A673 (cell line): ENCODE data around the gene SERPINB11. TPM values are rescaled to one million over a fixed set of nuclear protein-coding genes. Genes with fewer than 3 reads are reported as not detected.

ENCODE experiments used
- BruUV-seq: library from RNA; stranded (reverse); fragments of 400-500 nt; replicated peaks from 2 replicates; lab custom pipeline; 2021; lab: Mats Ljungman, UMichigan
- CTCF ChIA-PET: fragments of 300-600 bp; sonication (Branson Sonifier 250); formaldehyde crosslinking; loops from one replicate; lab custom pipeline; 2022; ENCODE audit warnings: antibody characterized with exemption; lab: Charles Lee
- POLR2A ChIA-PET: fragments of 300-600 bp; sonication (Branson Sonifier 250); formaldehyde crosslinking; loops from one replicate; lab custom pipeline; 2022; ENCODE audit warnings: antibody characterized with exemption; ENCODE audit not compliant: low non-redundant PET; lab: Charles Lee
- DNase-seq: peaks from one replicate; pipeline ENCODE4 v3.0.0-alpha.2; 2015; ENCODE audit warnings: low spot score
- H3K27ac ChIP-seq: fragments of 200-600 bp; sonication (generic); 2 replicates; pipeline ENCODE4 v1.5.1; 2016; ENCODE audit warnings: mixed run types, low read depth, mild to moderate bottlenecking, mixed read lengths, antibody characterized with exemption, low read length; ENCODE audit not compliant: poor library complexity, severe bottlenecking
- H3K27me3 ChIP-seq: fragments of 200-600 bp; sonication (generic); replicated peaks from 2 replicates; pipeline ENCODE4 v1.6.1; 2017; ENCODE audit warnings: mixed run types, low read depth, mild to moderate bottlenecking, mixed read lengths, antibody characterized with exemption, low read length; ENCODE audit not compliant: insufficient read depth, poor library complexity
- H3K36me3 ChIP-seq: fragments of 200-600 bp; sonication (generic); 2 replicates; pipeline ENCODE4 v1.6.1; 2016; ENCODE audit warnings: mixed run types, mild to moderate bottlenecking, mixed read lengths, antibody characterized with exemption, low read length; ENCODE audit not compliant: insufficient read depth, poor library complexity, severe bottlenecking
- H3K4me1 ChIP-seq: fragments of 200-600 bp; sonication (generic); 2 replicates; pipeline ENCODE4 v1.6.1; 2017; ENCODE audit warnings: mixed run types, mild to moderate bottlenecking, mixed read lengths, antibody characterized with exemption, low read length; ENCODE audit not compliant: insufficient read depth, poor library complexity, severe bottlenecking
- H3K4me3 ChIP-seq: fragments of 200-600 bp; sonication (generic); 2 replicates; pipeline ENCODE4 v1.5.1; 2016; ENCODE audit warnings: low read depth, mixed run types, mild to moderate bottlenecking, mixed read lengths, low read length; ENCODE audit not compliant: poor library complexity, severe bottlenecking
- H3K9me3 ChIP-seq: fragments of 200-600 bp; sonication (generic); 2 replicates; pipeline ENCODE4 v1.6.1; 2016; ENCODE audit warnings: mixed run types, low read depth, mild to moderate bottlenecking, mixed read lengths, antibody characterized with exemption, low read length; ENCODE audit not compliant: poor library complexity, severe bottlenecking
- EZH2 ChIP-seq: fragments of 200-600 bp; sonication (generic); IDR thresholded peaks from 2 replicates; pipeline ENCODE4 v1.6.1; 2017; ENCODE audit warnings: borderline replicate concordance, low read depth, mild to moderate bottlenecking, mixed read lengths, antibody characterized with exemption, low read length; ENCODE audit not compliant: poor library complexity, severe bottlenecking
- intact Hi-C: fragments of 100-400 bp; cut with micrococcal nuclease; formaldehyde crosslinking; loops from one replicate; pipeline ENCODE4 v1.10.0; 2022; ENCODE audit not compliant: unreplicated experiment
- total RNA-seq: library from RNA; stranded (reverse); gene quantifications from 2 replicates; pipeline ENCODE4 v1.2.3, GENCODE V29; 2021
- TF ChIP-seq, protein P1 (sequence below): fragments of 300-800, 200-600 bp; sonication (generic); conservative IDR thresholded peaks from 2 replicates; pipeline ENCODE4 v1.5.1; 2017; ENCODE audit warnings: low read depth, mild to moderate bottlenecking, antibody characterized with exemption, low read length, moderate library complexity, mixed read lengths

Gene SERPINB11
- total RNA-seq, 1 experiment from 2014 or later: not detected

DNA sequence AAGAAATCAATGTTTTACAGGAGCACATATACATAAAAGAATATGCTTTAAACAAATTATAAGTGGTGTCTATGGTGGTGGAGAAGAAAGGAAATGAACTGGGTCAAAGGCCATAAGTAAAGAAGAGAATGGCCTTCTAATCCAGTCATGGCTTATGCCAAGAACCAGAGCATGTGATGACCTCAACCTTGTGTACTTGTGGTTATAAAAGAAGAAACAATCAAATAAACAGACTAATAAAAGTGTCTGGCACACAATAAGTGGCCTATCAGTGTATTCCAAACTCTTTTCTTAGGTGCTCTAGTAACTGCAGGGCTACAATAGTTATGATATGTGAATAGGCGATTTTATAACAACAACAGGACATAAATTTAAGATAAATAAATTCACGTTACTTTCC, 2.6 kb downstream of the SERPINB11 start:
- POLR2A ChIA-PET: no interaction called here

DNA sequence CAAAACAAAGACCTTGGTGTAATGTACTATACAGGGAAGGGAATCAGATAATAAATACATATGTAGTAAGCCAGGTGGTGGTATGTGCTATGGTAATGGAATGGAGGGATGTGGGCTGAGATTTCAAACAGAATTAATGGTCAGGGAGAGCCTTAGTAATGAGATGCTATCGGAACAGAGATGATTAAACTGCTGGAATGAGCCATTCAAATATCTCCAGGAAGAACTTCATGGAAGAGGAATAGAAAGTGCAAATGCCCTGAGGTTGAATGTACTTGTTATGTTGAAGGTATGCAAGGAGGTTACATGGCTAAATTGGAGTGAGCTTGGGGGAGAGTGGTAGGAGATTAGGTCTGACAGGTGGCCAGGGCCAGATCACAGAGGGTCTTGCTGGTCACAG, 5.1 kb downstream of the SERPINB11 start:
- BruUV-seq: no TSS peak

More for the DNA sequence above, 2.6 kb downstream of the SERPINB11 start:
- Histone ChIP-seq H3K4me1 (no peaks in the 10 kb centered on the region), H3K27me3 (no peaks in the 10 kb centered on the region), H3K27ac (no peak overlapping the region), H3K36me3 (no peaks in the 10 kb centered on the region), H3K4me3 (no peak overlapping the region), H3K9me3 (no peaks in the 10 kb centered on the region)
- TF ChIP-seq EZH2: no peak
- TF ChIP-seq, protein P1, sequence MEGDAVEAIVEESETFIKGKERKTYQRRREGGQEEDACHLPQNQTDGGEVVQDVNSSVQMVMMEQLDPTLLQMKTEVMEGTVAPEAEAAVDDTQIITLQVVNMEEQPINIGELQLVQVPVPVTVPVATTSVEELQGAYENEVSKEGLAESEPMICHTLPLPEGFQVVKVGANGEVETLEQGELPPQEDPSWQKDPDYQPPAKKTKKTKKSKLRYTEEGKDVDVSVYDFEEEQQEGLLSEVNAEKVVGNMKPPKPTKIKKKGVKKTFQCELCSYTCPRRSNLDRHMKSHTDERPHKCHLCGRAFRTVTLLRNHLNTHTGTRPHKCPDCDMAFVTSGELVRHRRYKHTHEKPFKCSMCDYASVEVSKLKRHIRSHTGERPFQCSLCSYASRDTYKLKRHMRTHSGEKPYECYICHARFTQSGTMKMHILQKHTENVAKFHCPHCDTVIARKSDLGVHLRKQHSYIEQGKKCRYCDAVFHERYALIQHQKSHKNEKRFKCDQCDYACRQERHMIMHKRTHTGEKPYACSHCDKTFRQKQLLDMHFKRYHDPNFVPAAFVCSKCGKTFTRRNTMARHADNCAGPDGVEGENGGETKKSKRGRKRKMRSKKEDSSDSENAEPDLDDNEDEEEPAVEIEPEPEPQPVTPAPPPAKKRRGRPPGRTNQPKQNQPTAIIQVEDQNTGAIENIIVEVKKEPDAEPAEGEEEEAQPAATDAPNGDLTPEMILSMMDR: no peak
- BruUV-seq: no TSS peak
- CTCF ChIA-PET: no interaction called here
- intact Hi-C loops: no loop called here
- DNase-seq: no peak

DNA sequence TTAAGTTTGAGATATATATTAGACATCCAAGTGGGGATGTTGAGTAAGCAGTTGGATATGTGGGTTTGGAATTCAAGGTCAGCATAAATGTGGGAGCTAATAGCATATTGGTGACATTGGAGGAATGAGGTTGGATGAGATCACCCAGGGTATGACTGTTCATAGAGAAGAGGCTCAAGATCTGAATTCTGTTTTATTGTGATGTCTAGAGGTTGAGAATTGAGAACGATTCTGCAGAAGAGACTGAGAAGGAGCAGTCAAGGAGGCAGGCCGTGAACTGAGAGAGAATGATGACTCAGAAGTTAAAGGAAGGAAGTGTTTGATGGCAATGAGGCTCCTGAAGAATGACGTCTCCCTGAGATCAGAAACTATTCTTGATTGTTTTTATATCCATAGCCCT, 5.9 kb downstream of the SERPINB11 start:
- BruUV-seq: no TSS peak
- TF ChIP-seq, protein P1: no peak
- no peak for TF ChIP-seq EZH2
- ChIA-PET POLR2A (no interaction called here), CTCF (no interaction called here)
- no peak overlapping the region for H3K27ac ChIP-seq
- no peaks in the 10 kb centered on the region for H3K4me1 ChIP-seq
- no peaks in the 10 kb centered on the region for H3K36me3 ChIP-seq
- intact Hi-C loops: no loop called here
- no peaks in the 10 kb centered on the region for H3K9me3 ChIP-seq
- DNase-seq: no peak
- no peaks in the 10 kb centered on the region for H3K27me3 ChIP-seq
- no peak overlapping the region for H3K4me3 ChIP-seq

More for the DNA sequence above, 5.1 kb downstream of the SERPINB11 start:
- POLR2A ChIA-PET: no interaction called here
- CTCF ChIA-PET: no interaction called here
- intact Hi-C loops: no loop called here
- no peak overlapping the region for H3K4me3 ChIP-seq
- no peaks in the 10 kb centered on the region for H3K9me3 ChIP-seq
- no peaks in the 10 kb centered on the region for H3K36me3 ChIP-seq
- no peak overlapping the region for H3K27ac ChIP-seq
- TF ChIP-seq, protein P1: no peak
- TF ChIP-seq EZH2: no peak
- no peak for DNase-seq
- H3K4me1 ChIP-seq: no peaks in the 10 kb centered on the region
- H3K27me3 ChIP-seq: no peaks in the 10 kb centered on the region
